Measurements from ENCODE around the gene SIM2.
"Not testable (repeated sequence)": the region's sequence is repeated elsewhere in the genome, so short reads cannot be mapped to it uniquely, and the experiment has no call there.

Gene SIM2, protein sequence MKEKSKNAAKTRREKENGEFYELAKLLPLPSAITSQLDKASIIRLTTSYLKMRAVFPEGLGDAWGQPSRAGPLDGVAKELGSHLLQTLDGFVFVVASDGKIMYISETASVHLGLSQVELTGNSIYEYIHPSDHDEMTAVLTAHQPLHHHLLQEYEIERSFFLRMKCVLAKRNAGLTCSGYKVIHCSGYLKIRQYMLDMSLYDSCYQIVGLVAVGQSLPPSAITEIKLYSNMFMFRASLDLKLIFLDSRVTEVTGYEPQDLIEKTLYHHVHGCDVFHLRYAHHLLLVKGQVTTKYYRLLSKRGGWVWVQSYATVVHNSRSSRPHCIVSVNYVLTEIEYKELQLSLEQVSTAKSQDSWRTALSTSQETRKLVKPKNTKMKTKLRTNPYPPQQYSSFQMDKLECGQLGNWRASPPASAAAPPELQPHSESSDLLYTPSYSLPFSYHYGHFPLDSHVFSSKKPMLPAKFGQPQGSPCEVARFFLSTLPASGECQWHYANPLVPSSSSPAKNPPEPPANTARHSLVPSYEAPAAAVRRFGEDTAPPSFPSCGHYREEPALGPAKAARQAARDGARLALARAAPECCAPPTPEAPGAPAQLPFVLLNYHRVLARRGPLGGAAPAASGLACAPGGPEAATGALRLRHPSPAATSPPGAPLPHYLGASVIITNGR

DNA sequence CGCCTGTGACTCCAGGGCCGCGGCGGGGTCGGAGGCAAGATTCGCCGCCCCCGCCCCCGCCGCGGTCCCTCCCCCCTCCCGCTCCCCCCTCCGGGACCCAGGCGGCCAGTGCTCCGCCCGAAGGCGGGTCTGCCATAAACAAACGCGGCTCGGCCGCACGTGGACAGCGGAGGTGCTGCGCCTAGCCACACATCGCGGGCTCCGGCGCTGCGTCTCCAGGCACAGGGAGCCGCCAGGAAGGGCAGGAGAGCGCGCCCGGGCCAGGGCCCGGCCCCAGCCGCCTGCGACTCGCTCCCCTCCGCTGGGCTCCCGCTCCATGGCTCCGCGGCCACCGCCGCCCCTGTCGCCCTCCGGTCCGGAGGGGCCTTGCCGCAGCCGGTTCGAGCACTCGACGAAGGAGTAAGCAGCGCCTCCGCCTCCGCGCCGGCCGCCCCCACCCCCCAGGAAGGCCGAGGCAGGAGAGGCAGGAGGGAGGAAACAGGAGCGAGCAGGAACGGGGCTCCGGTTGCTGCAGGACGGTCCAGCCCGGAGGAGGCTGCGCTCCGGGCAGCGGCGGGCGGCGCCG, at the start of gene SIM2:
TSS of gene SIM2 (plus strand) at position 135 of the 565 bp plus-strand sequence. CDS start 632 bp downstream, outside the sequence.
- no peak for DNase-seq (ENCODE audit: low read depth in 2 of 3, low spot score in 2 of 3)

DNA sequence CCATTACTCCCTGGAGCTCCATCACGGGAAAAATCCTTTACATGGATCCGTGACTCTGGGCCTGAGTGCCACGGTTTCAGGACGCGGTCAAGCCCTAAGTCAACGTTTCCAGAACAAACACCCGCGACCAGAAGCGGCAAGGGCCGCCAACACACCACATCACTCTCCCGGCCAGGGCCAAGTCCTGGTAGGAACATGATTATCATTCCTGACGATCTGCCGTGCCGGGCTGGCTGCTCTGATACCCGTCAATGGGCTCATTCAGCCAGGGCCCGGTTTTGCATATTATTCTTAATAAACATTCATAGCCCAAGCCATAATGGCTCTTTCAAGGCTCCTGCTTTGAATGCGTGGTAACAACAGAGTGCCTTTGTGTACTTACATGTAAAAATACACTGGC, 44.6 kb upstream of the SIM2 start:
- no peak for DNase-seq (ENCODE audit: low read depth in 2 of 3, low spot score in 2 of 3)

DNA sequence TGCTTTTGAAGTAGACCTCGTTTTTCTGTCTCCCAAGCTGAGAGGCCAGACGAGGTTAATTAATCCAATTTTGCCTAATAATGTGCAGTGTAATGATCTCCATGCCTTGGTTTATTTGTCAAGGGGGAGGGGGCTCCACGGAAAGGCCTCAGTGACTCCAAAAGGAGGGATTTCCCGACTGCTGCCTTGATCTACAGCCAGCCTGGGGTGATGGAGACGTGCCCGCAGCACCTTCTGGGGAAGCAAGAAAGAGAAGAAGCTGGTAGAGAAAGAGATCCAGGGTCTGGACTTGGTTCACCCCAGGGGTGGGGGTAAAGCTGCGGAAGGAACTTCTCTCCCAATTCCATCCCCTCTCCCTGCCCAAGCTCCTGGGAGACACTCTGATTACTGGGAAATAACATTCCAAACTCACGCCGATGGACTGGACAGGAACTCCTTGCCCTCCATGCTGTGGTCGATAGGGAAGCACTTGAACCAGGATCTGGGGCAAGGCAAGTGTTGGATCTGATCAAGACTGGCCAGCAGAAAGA, 44.1 kb upstream of the SIM2 start:
- DNase-seq (ENCODE audit: low read depth in 2 of 3, low spot score in 2 of 3): no peak

DNA sequence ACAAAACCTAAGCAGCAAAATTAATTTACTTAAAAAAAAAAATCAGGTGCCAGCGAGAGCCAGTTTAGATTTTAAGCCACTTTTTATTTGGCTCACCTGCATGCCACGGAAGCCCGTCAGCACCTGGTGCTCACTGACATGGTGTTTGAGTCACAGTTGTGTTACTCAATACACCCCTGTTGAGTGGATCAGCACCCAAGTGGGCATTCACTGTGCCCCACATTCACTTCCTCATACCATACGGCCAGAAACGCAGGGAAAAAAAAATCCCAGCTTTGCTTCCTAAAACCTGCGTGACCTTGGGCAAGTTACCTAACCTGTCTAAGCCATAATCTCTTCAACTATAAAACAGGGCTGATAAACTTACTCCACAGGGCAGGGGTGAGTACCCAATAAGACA, 42.8 kb upstream of the SIM2 start:
- no peak for DNase-seq (ENCODE audit: low read depth in 2 of 3, low spot score in 2 of 3)

DNA sequence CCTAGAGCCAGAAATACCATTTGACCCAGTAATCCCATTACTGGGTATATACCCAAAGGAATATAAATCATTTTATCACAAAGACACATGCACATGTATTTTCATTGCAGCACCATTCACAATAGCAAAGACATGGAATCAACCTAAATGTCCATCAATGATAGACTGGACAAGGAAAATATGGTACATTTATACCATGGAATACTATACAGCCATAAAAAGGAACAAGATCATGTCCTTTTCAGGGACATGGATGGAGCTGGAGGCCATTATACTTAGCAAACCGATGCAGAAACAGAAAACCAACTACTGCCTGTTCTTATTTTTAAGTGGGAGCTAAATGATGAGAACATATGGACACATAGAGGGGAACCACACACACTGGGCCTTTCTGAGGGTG, 41.6 kb upstream of the SIM2 start:
- not testable (repeated sequence) for DNase-seq (ENCODE audit: low read depth in 2 of 3, low spot score in 2 of 3)

DNA sequence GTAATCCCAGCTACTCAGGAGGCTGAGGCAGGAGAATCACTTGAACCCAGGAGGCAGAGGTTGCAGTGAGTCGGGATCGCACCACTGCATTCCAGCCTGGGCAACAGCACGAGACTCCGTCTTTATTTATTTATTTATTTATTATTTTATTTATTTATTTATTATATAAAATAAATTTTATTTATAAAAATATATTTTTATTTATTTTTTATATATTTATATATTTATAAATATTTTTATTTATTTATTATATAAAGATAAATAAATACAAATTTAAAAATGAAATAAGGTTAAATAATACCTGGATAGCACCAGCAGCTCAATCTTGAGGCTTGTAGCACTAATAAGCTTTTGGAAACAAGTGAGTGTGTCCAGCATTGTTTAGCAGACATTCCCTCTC, 40.9 kb upstream of the SIM2 start:
- no peak for DNase-seq (ENCODE audit: low read depth in 2 of 3, low spot score in 2 of 3)

DNA sequence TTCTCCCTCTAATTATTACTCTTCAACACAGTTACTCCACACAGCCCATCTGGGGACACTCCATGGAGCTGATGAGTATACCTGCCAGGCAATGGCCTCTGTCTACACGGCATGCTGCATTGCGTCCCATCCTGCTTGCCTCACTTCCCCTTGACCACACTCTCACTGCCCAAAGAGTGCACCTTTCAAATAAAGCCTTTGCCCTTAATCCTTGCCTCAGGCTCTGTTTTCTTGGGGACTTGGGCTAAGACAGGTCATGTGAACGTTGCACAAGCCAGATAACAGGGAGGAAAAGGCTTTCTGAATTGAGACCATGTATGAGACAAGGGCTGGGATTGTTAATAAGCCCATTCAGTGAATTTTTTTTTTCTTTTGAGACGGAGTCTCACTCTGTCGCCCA, 40.0 kb upstream of the SIM2 start:
- no peak for DNase-seq (ENCODE audit: low read depth in 2 of 3, low spot score in 2 of 3)

DNA sequence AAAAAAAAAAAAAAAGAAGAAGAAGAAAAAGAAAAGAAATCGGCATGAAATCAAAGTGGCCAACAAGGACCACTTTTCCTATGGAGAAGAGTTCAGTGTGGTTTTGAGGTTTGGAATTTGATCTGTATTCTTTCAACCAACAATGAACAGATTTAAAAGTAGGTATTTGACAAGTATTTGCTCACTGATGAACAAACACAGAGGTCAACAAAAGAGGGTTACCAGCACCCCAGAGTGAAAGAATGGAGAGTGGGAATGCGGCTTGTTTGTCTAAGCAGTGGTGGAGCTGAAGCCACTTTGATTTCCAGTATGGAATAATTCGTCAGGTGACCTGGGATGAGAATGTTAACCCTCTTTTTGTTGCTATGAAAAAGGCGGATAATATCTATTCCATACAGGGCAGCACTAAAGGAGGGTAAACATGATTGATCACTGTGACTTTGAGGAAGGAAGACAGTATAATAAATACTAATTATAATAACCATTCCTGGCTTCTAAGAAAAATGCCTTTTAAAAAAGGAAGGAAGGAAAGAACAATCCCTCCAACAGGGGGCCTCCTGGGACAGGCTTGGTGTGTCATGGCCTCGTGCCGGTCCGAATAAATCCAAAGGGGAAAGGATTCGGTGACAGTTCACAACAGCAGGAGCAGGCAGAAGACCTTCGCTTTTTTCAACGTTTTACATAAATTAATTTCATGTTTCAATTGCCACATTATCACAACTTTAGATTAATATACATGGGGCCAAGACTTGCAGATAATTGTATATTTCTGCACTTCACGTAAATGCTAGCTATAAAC, 37.2 kb upstream of the SIM2 start:
- DNase-seq (ENCODE audit: low read depth in 2 of 3, low spot score in 2 of 3): no peak

DNA sequence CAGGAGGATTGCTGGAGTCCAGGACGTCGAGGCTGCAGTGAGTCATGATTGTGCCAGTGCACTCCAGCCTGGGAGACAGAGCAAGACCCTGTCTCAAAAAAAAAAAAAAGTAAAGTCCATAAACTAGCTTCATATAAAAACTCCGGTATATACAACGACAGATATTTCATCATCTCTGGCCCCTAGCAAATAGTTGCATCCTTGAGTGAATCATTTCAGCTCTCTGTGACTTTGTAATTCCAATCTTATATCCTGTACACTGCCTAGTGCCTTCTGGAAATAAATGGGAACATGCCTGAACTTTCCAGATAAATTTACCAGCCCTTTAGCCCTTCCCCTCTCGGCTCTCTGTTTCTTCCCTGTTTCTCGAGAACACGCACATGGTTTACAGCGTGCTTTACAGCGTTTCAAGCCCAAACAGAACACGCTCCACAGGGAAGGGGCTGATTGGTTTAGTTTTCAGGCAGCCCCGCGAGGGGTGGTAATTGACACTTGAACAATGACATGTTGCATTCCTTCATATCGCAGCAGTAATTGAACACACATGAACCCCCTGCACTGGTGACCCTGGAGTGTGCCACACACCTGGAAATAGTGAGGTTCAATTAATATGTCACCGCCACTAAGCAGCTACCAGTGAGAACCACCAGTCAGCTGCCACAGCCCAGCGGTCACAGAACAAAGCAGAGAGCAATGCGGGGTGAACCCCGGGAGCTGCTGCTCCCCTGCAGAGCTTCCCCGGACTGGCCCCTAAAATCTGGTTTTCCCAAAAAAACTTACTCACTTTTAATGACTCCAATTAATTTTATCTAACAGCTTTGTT, 35.7 kb upstream of the SIM2 start:
- DNase-seq (ENCODE audit: low read depth in 2 of 3, low spot score in 2 of 3): no peak

DNA sequence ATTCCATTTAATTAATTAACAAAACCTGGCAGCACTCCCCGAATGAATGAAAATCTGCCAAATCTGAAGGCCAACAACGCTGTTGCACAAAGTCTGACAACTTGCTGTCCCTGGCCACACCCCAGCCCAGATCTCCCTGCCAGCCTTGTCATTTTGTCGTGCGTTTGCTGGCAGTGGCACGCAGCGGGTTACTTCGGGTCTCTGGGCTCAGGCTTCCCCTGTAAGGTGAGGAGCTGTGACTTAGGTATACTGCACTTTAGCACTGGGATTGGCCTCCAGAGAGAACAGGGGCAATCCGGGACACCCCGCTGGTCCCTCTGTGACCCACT, 34.3 kb upstream of the SIM2 start:
- no peak for DNase-seq (ENCODE audit: low read depth in 2 of 3, low spot score in 2 of 3)

DNA sequence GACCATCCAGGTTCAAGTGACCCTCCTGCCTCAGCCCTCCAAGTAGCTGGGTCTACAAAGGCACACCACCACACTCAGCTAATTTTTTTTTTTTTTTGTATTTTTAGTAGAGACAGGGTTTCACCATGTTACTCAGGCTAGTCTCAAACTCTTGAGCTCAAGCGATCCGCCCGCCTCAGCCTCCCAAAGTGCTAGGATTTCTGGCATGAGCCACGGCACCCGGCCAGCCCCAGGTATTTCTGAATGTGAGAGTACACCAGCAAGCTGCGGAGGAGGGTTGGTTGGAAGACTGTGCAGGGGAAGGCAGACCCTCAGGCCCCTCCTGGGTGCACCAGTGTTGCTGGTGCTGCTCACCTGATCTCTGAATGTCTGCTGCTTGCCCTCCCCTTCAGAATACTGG, 33.1 kb upstream of the SIM2 start:
- DNase-seq (ENCODE audit: low read depth in 2 of 3, low spot score in 2 of 3): no peak

DNA sequence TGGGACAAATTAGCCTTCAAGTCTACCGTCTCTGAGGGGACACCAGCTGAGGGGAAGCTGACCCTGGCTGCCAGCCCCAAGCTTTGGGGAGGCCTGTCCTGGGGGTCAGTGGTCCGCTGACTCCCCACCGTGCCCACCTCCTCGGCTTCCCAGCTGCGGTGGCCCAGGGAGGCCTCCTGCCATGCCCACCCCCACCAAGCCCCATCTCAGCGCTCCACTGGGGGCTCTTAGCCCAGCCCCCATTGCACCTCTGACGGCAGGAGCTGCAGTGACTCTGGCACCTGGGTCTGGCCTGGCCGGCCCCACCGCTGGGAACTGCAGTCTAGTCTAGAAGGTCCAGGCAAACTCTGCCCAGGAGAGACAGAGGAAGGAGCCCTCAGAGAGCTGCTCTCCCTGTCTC, 30.2 kb upstream of the SIM2 start:
- no peak for DNase-seq (ENCODE audit: low read depth in 2 of 3, low spot score in 2 of 3)

DNA sequence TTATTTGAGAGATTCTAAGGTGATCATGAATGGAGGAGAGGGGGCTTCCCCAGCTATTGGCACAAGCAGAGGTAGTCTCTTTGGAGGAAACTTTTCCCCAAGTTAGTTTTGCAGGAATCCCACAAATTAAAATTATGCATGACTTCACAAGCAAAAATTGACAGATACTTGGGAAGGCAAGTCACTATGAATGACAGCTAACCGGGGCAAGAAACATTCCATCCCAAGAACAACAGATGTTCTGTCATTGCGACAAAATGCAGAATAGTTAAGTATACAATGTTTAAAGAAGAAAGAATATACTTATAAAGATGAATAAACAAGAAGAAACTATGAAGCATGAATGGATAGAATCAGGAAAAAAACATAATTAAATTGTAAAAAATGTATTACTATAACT, 27.1 kb upstream of the SIM2 start:
- no peak for DNase-seq (ENCODE audit: low read depth in 2 of 3, low spot score in 2 of 3)

DNA sequence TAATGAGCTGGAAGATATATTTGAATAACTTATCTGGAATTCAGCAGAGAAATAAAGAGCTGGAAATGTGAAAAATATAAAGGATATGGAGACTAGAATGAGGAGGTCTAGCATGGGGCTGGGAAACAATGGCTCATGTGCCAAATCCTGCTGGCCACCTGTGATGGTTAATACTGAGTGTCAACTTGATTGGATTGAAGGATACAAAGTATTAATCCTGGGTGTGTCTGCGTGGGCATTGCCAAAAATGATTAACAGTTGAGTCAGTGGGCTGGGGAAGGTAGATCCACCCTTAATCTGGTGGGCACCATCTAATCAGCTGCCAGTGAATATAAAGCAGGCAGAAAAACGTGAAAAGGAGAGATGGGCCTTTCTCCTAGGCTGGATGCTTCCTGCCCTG, 26.6 kb upstream of the SIM2 start:
- DNase-seq (ENCODE audit: low read depth in 2 of 3, low spot score in 2 of 3): not testable (repeated sequence)

DNA sequence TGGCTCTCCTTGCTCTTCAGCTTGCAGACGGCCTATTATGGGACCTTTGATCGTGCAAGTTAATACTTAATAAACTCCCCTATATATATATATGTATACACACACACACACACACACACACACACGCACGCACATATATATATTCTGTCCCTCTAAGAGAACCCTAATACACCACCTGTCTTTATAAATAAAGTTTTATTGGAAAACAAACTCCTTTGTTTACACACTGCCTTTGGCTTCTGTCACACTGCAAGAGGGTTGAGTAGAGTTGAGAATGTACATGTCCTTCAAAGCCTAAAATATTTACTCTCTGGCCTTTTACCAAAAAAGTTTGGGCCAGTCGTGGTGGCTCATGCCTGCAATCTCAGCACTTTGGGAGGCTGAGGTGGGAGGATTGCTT, 26.2 kb upstream of the SIM2 start:
- no peak for DNase-seq (ENCODE audit: low read depth in 2 of 3, low spot score in 2 of 3)

DNA sequence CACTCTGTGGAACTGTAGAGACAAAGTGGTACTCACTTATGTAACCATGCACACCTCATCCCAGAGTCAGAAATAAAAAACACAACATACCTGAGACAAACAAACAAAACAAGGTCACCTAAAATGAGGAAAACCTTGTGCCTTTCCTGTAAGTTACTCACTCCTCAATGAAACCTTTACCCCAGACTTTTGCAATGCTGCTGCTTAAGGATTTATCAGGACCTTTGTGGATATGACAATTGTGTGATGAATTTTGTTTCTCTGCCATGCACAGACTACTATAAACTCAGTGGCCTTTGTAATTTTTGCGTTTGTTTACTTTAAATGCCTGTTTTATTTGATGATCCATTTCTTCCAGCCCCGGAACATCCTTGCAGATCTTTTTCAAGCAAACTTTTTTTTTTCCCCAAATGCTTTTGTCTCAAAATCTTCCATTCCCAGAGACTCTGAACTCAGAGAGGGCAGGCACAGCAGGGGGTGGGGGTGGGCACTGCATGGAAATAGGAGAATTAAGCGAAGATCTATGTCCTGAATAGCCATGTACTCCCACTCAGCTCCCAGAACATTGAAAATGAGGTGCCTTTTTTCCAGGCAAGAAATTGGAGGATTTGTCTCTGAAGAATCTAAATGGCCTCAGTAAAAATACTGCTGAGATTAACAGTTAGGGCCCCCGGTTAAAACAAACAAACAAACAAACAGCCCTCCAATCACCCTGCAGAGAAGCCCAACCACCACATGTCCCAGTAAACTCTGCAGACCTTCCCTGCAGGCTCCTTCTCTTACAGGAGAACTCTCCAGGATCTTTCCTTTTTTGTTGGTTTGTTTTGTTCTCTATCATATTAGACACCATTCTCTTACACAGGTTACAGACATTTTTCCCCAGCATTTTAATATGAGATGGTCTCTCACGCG, 22.6 kb upstream of the SIM2 start:
- no peak for DNase-seq (ENCODE audit: low read depth in 2 of 3, low spot score in 2 of 3)

DNA sequence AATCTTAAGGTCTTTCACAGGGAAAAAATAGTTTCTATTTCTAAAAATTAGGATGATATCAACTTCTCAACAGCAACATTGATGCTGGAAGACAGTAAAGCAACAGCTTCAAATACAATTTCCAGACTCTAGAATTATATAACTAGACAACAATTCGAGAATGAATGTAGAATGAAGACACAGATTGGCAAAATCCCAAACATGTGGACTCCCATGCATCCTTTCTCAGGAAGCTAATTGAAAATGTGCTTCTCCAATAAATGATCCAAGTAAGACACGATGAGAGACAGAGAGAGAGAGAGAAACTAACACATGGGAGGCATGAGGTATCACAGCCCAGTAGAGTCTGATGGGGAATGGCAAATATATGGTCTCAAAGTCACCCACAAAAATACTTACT, 21.5 kb upstream of the SIM2 start:
- DNase-seq (ENCODE audit: low read depth in 2 of 3, low spot score in 2 of 3): no peak

DNA sequence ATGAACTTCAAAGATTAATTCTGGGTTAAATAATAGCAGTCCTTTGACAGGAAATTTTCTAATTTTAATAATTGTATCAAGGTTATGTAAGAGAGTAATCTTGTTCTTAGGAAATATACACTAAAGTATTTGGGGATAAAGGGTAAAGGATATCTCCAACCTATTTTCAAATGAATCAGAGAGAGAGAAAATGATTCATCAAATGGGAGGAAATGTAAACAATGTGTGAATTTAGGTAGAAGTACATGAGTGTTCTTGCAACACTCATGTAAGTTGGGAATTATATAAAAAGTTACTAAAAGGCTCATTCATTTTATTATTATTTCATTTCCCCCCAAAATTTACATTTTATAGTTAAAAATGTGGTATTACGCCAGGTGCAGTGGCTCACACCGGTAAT, 20.4 kb upstream of the SIM2 start:
- DNase-seq (ENCODE audit: low read depth in 2 of 3, low spot score in 2 of 3): no peak

DNA sequence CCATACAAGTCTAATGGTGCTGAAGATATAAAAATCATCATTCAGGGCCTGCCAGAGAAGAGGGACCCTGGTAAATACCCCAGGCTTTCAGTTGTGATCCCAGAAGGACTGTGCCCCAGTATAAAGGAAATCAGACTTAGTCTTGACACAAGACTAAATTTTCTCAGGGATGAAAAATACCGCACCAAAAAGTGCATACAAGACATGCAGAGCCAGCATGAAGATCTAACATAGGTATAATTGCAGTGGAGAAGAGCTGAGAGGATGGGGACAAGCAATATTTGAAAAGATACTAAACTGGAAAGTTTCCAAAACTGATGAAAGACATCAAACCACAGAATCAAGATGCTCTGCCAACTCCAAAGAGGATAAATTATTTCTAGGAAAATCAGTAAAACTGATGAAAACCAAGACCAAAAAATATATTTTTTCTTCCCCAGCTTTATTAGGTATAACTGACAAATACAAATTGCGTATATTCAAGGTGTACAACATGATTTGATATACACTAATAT, 17.7 kb upstream of the SIM2 start:
- DNase-seq (ENCODE audit: low read depth in 2 of 3, low spot score in 2 of 3): no peak
